GM23338 (cell line): ENCODE data around the gene CXorf65. TPM values are rescaled to one million over a fixed set of nuclear protein-coding genes. Genes with fewer than 3 reads are reported as not detected.

Experiments used
- ATAC-seq: fragments of 200-7000 bp; cut with Tn5 transposase; 3 replicates; pipeline ENCODE4 v1.9.1; 2020
- DNase-seq: peaks from one replicate; pipeline ENCODE4 v3.0.0-alpha.2; 2015; ENCODE audit warnings: low spot score
- H2AFZ ChIP-seq: fragments of 200-600 bp; sonication (generic); 2 replicates; pipeline ENCODE4 v1.8.0; 2016; ENCODE audit warnings: antibody characterized with exemption, mild to moderate bottlenecking, moderate library complexity
- H3F3A ChIP-seq: fragments of 200-600 bp; sonication (generic); replicated peaks from 2 replicates; pipeline ENCODE4 v1.8.0; 2017; ENCODE audit warnings: antibody characterized with exemption, mixed run types, low read depth
- H3K27ac ChIP-seq: fragments of 200-600 bp; sonication (generic); 2 replicates; pipeline ENCODE4 v1.6.1; 2016; ENCODE audit warnings: low read depth
- H3K27me3 ChIP-seq: fragments of 200-600 bp; sonication (generic); 2 replicates; pipeline ENCODE4 v1.8.0; 2016; ENCODE audit warnings: mild to moderate bottlenecking, mixed run types, moderate library complexity; ENCODE audit not compliant: insufficient read depth
- H3K36me3 ChIP-seq: fragments of 200-600 bp; sonication (generic); 2 replicates; pipeline ENCODE4 v1.8.0; 2016; ENCODE audit warnings: mild to moderate bottlenecking; ENCODE audit not compliant: insufficient read depth
- H3K4me1 ChIP-seq: fragments of 200-600 bp; sonication (generic); 2 replicates; pipeline ENCODE4 v1.8.0; 2016; ENCODE audit warnings: mild to moderate bottlenecking, moderate library complexity; ENCODE audit not compliant: insufficient read depth
- H3K4me2 ChIP-seq: fragments of 200-600 bp; sonication (generic); 2 replicates; pipeline ENCODE4 v1.7.1; 2017; ENCODE audit warnings: mixed run types
- H3K4me3 ChIP-seq: fragments of 200-600 bp; sonication (generic); 2 replicates; pipeline ENCODE4 v1.6.1; 2016; ENCODE audit warnings: mixed run types
- H3K79me2 ChIP-seq: fragments of 200-600 bp; sonication (generic); replicated peaks from 2 replicates; pipeline ENCODE4 v1.8.0; 2017; ENCODE audit warnings: mild to moderate bottlenecking; ENCODE audit not compliant: insufficient read depth
- H3K9me2 ChIP-seq: fragments of 200-600 bp; sonication (generic); 2 replicates; pipeline ENCODE4 v1.8.0; 2017; ENCODE audit not compliant: insufficient read depth
- H4K20me1 ChIP-seq: fragments of 200-600 bp; sonication (generic); replicated peaks from 2 replicates; pipeline ENCODE4 v1.8.0; 2017; ENCODE audit warnings: mild to moderate bottlenecking; ENCODE audit not compliant: insufficient read depth
- H3K27ac Mint-ChIP-seq: 2 replicates; pipeline ENCODE4 v1.8.0; 2020; ENCODE audit warnings: inconsistent platforms, mild to moderate bottlenecking, moderate library complexity, mixed read lengths
- H3K27me3 Mint-ChIP-seq: 3 replicates; pipeline ENCODE4 v1.8.0; 2022; ENCODE audit warnings: low read depth, mild to moderate bottlenecking, moderate library complexity, mixed read lengths, inconsistent platforms; ENCODE audit not compliant: insufficient read depth, poor library complexity
- H3K36me3 Mint-ChIP-seq: 3 replicates; pipeline ENCODE4 v1.8.0; 2021; ENCODE audit warnings: low read depth, mild to moderate bottlenecking, inconsistent platforms, moderate library complexity, mixed read lengths
- H3K4me1 Mint-ChIP-seq: 3 replicates; pipeline ENCODE4 v1.8.0; 2020; ENCODE audit warnings: mild to moderate bottlenecking, inconsistent platforms, mixed read lengths
- H3K4me3 Mint-ChIP-seq: 3 replicates; pipeline ENCODE4 v1.8.0; 2021; ENCODE audit warnings: moderate library complexity, mild to moderate bottlenecking, inconsistent platforms, mixed read lengths
- H3K9me3 Mint-ChIP-seq: 3 replicates; pipeline ENCODE4 v1.8.0; 2020; ENCODE audit warnings: moderate library complexity, mild to moderate bottlenecking, inconsistent platforms, mixed read lengths
- EZH2 ChIP-seq: fragments of 200-600 bp; sonication (generic); IDR thresholded peaks from one replicate; pipeline ENCODE4 v1.8.0; 2017; ENCODE audit warnings: antibody characterized with exemption, mild to moderate bottlenecking, low read depth; ENCODE audit not compliant: unreplicated experiment
- NANOG ChIP-seq: IDR thresholded peaks from 2 replicates; pipeline ENCODE4 v1.6.1; 2016; ENCODE audit warnings: antibody characterized with exemption, borderline replicate concordance
- STAT1 ChIP-seq: IDR thresholded peaks from one replicate; pipeline ENCODE4 v1.6.1; 2016; ENCODE audit warnings: antibody characterized with exemption; ENCODE audit not compliant: unreplicated experiment
- ZNF114 ChIP-seq: fragments of 250-450 bp; sonication (Bioruptor Pico); IDR thresholded peaks from 2 replicates; pipeline ENCODE4 v1.5.0; 2020; ENCODE audit warnings: mild to moderate bottlenecking, moderate library complexity
- ZNF331 ChIP-seq: fragments of 250-450 bp; sonication (Bioruptor Pico); IDR thresholded peaks from 2 replicates; pipeline ENCODE4 v1.5.0; 2020; ENCODE audit warnings: low read depth, mild to moderate bottlenecking, moderate library complexity
- ZNF462 ChIP-seq: fragments of 250-450 bp; sonication (Bioruptor Pico); IDR thresholded peaks from 2 replicates; pipeline ENCODE4 v1.5.0; 2020; ENCODE audit warnings: mild to moderate bottlenecking, moderate library complexity
- long read RNA-seq: library from polyadenylated mRNA; unstranded; transcript quantifications from one replicate; pipeline ENCODE4 v2.0.0, GENCODE V29; 2020; ENCODE audit not compliant: unreplicated experiment
- polyA plus RNA-seq: library from polyadenylated mRNA; unstranded; fragments of >200 nt; fragmentation: Nextera tagmentation; extraction: Ambion mirVana; gene quantifications from 2 replicates; pipeline ENCODE4 v1.2.1, GENCODE V29; 2016
- total RNA-seq: library from RNA; depleted of rRNA; stranded (reverse); fragments of >200 nt; shearing (Covaris generic); gene quantifications from 2 replicates; pipeline ENCODE4 v1.2.3, GENCODE V29; 2014; rRNA removed
- TF ChIP-seq, protein P1 (sequence below): IDR thresholded peaks from 2 replicates; pipeline ENCODE4 v1.6.1; 2016; ENCODE audit warnings: antibody characterized with exemption
- TF ChIP-seq, protein P2 (sequence below): IDR thresholded peaks from one replicate; pipeline ENCODE4 v1.6.1; 2018; ENCODE audit warnings: antibody characterized with exemption; ENCODE audit not compliant: unreplicated experiment
- TF ChIP-seq, protein P3 (sequence below), 2 experiments: fragments of 200-600 bp in 1 of 2; sonication (generic) in 1 of 2; conservative IDR thresholded peaks; 2 replicates each; pipeline versions ENCODE4 v1.5.1 to v1.6.1; 2016 to 2017; ENCODE audit warnings: antibody characterized with exemption in 2 of 2, low read depth in 2 of 2, mild to moderate bottlenecking in 2 of 2, moderate library complexity in 1 of 2

Gene CXorf65
- not detected in 2 replicates for total RNA-seq
- polyA plus RNA-seq, result 0.79 and 1.1 TPM in 2 replicates
- long read RNA-seq, result 0 reads

- H3K79me2 ChIP-seq, result 0 out of 2 replicates have a peak, but pooled peaks cover 1% of the 10 kb centered on the region
- Mint-ChIP-seq H3K27me3 (peaks cover 2% of the 10 kb centered on the region), H3K4me1 (peaks cover 35% of the 10 kb centered on the region), H3K9me3 (no peaks in the 10 kb centered on the region), H3K4me3 (no peak within 1 kb of the TSS), H3K27ac (no peak within 1 kb of the TSS), H3K36me3 (0 out of 3 replicates have a peak, but pooled peaks cover 5% of the 10 kb centered on the region)
- no peak within 1 kb of the TSS for H3K4me2 ChIP-seq
- no peaks in the 10 kb centered on the region for H4K20me1 ChIP-seq
- 0 out of 2 replicates have a peak, but pooled peaks cover 5% of the 10 kb centered on the region for H3F3A ChIP-seq
- H3K4me1 ChIP-seq, result peaks cover 33% of the 10 kb centered on the region
- ATAC-seq (no peak), DNase-seq (no peak)
- TF ChIP-seq ZNF114, result no peak
- no peaks in the 10 kb centered on the region for H3K36me3 ChIP-seq
- no peaks in the 10 kb centered on the region for H3K9me2 ChIP-seq
- no peak within 1 kb of the TSS for H2AFZ ChIP-seq
- H3K27ac ChIP-seq, result no peak within 1 kb of the TSS
- H3K27me3 ChIP-seq, result peaks cover 11% of the 10 kb centered on the region; the same call in 1 of the 2 replicates
- H3K4me3 ChIP-seq, result no peak within 1 kb of the TSS
Observed at GRCh38 chrX:71106427-71106826, at the start of gene CXorf65. TSS of gene CXorf65 (minus strand) at chrX:71106740. CDS start at chrX:71106556, 184 bp downstream.

GRCh38 chrX:71154641-71155040 lies 48.1 kb upstream of the CXorf65 start:
- Histone ChIP-seq H3K4me1 (no peaks in the 10 kb centered on the region), H3K27me3 (no peaks in the 10 kb centered on the region), H3K9me2 (no peaks in the 10 kb centered on the region), H3K4me2 (no peak overlapping the region), H3F3A (no peaks in the 10 kb centered on the region), H3K4me3 (no peak overlapping the region), H3K36me3 (no peaks in the 10 kb centered on the region), H2AFZ (no peak overlapping the region), H4K20me1 (no peaks in the 10 kb centered on the region), H3K27ac (no peak overlapping the region), H3K79me2 (no peaks in the 10 kb centered on the region)
- H3K27me3 Mint-ChIP-seq, result peaks cover 4% of the 10 kb centered on the region
- H3K27ac Mint-ChIP-seq, result no peak overlapping the region
- H3K4me3 Mint-ChIP-seq, result no peak overlapping the region
- H3K36me3 Mint-ChIP-seq, result peaks cover 12% of the 10 kb centered on the region; the same call in 1 of the 3 replicates
- DNase-seq (no peak), ATAC-seq (no peak)
- no peaks in the 10 kb centered on the region for H3K9me3 Mint-ChIP-seq
- no peaks in the 10 kb centered on the region for H3K4me1 Mint-ChIP-seq
- TF ChIP-seq, protein P1, sequence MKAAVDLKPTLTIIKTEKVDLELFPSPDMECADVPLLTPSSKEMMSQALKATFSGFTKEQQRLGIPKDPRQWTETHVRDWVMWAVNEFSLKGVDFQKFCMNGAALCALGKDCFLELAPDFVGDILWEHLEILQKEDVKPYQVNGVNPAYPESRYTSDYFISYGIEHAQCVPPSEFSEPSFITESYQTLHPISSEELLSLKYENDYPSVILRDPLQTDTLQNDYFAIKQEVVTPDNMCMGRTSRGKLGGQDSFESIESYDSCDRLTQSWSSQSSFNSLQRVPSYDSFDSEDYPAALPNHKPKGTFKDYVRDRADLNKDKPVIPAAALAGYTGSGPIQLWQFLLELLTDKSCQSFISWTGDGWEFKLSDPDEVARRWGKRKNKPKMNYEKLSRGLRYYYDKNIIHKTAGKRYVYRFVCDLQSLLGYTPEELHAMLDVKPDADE, result no peak
- no peak for TF ChIP-seq ZNF331 (CRISPR knock-in tag)
- TF ChIP-seq STAT1, result no peak
- TF ChIP-seq, protein P2, sequence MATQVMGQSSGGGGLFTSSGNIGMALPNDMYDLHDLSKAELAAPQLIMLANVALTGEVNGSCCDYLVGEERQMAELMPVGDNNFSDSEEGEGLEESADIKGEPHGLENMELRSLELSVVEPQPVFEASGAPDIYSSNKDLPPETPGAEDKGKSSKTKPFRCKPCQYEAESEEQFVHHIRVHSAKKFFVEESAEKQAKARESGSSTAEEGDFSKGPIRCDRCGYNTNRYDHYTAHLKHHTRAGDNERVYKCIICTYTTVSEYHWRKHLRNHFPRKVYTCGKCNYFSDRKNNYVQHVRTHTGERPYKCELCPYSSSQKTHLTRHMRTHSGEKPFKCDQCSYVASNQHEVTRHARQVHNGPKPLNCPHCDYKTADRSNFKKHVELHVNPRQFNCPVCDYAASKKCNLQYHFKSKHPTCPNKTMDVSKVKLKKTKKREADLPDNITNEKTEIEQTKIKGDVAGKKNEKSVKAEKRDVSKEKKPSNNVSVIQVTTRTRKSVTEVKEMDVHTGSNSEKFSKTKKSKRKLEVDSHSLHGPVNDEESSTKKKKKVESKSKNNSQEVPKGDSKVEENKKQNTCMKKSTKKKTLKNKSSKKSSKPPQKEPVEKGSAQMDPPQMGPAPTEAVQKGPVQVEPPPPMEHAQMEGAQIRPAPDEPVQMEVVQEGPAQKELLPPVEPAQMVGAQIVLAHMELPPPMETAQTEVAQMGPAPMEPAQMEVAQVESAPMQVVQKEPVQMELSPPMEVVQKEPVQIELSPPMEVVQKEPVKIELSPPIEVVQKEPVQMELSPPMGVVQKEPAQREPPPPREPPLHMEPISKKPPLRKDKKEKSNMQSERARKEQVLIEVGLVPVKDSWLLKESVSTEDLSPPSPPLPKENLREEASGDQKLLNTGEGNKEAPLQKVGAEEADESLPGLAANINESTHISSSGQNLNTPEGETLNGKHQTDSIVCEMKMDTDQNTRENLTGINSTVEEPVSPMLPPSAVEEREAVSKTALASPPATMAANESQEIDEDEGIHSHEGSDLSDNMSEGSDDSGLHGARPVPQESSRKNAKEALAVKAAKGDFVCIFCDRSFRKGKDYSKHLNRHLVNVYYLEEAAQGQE, result no peak
- TF ChIP-seq ZNF114, result no peak
- no peak for TF ChIP-seq ZNF462 (CRISPR knock-in tag)
- TF ChIP-seq EZH2, result no peak
- TF ChIP-seq NANOG, result no peak
- TF ChIP-seq, protein P3, sequence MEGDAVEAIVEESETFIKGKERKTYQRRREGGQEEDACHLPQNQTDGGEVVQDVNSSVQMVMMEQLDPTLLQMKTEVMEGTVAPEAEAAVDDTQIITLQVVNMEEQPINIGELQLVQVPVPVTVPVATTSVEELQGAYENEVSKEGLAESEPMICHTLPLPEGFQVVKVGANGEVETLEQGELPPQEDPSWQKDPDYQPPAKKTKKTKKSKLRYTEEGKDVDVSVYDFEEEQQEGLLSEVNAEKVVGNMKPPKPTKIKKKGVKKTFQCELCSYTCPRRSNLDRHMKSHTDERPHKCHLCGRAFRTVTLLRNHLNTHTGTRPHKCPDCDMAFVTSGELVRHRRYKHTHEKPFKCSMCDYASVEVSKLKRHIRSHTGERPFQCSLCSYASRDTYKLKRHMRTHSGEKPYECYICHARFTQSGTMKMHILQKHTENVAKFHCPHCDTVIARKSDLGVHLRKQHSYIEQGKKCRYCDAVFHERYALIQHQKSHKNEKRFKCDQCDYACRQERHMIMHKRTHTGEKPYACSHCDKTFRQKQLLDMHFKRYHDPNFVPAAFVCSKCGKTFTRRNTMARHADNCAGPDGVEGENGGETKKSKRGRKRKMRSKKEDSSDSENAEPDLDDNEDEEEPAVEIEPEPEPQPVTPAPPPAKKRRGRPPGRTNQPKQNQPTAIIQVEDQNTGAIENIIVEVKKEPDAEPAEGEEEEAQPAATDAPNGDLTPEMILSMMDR (conservative IDR thresholded peaks at IDR 0.05; ENCODE audit: low read depth in 2 of 2), result no peak
